Measurements from ENCODE around the gene BPIFB3. TPM values are rescaled to one million over a fixed set of nuclear protein-coding genes. Genes with fewer than 3 reads are reported as not detected.

BPIFB3 gene
- total RNA-seq, 1 experiment from 2014 or later = not detected

DNA sequence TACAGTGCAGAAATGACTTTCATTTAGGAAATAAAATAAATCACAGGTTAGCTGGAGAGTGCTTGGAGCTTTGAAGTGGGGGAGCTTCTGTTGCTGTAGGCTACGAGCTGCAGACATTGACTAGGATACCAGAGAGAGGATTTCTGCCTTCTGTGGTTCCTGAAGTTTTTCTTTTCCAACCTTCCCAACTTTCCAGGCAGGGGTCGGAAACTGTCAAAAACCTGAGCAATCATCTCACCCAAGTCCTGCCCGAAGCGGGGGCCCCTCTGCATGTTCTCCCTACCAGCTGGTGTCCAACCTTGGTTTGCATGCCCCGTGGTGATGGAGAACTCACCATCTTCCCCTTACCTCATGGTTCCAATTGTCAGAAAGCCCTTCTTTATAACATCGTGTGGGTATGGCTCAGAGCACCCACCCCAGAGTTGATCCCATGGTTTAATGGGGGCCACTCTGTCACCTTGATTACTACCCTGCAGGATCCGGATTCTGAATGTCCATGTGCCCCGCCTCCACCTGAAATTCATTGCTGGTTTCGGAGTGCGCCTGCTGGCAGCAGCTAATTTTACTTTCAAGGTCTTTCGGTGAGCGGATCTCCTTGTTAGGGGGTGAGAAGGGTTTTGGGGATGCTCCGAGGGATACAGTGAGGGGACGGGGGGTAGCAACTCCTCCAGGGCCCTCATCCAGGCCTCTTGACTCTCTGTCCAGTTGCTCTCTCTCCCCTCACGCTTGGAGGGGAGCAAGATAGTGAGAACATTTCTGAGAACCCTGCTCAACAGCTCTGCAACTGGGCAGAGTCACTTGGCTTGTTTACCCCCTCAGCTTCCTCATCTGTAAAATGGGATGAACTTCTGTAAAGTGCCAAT lies 41.1 kb upstream of the BPIFB3 start:
- CTCF ChIA-PET = no interaction called here
- intact Hi-C loops (cut with micrococcal nuclease; ENCODE audit: unreplicated experiment) = no loop called here
- TF ChIP-seq, protein P1, sequence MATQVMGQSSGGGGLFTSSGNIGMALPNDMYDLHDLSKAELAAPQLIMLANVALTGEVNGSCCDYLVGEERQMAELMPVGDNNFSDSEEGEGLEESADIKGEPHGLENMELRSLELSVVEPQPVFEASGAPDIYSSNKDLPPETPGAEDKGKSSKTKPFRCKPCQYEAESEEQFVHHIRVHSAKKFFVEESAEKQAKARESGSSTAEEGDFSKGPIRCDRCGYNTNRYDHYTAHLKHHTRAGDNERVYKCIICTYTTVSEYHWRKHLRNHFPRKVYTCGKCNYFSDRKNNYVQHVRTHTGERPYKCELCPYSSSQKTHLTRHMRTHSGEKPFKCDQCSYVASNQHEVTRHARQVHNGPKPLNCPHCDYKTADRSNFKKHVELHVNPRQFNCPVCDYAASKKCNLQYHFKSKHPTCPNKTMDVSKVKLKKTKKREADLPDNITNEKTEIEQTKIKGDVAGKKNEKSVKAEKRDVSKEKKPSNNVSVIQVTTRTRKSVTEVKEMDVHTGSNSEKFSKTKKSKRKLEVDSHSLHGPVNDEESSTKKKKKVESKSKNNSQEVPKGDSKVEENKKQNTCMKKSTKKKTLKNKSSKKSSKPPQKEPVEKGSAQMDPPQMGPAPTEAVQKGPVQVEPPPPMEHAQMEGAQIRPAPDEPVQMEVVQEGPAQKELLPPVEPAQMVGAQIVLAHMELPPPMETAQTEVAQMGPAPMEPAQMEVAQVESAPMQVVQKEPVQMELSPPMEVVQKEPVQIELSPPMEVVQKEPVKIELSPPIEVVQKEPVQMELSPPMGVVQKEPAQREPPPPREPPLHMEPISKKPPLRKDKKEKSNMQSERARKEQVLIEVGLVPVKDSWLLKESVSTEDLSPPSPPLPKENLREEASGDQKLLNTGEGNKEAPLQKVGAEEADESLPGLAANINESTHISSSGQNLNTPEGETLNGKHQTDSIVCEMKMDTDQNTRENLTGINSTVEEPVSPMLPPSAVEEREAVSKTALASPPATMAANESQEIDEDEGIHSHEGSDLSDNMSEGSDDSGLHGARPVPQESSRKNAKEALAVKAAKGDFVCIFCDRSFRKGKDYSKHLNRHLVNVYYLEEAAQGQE (IDR thresholded peaks at IDR 0.05; ENCODE audit: insufficient read depth in 1 of 2, low read depth in 2 of 2, low read length in 1 of 2) = no peak
- TF ChIP-seq TCF7L2 (IDR thresholded peaks at IDR 0.05; ENCODE audit: low read depth, low read length) (no peak), SIN3A (IDR thresholded peaks at IDR 0.05; ENCODE audit: borderline replicate concordance, insufficient read depth, low read depth, low read length) (no peak), POLR2AphosphoS5 (IDR thresholded peaks at IDR 0.05; ENCODE audit: low read depth, low read length) (no peak)
- TF ChIP-seq, protein P2, sequence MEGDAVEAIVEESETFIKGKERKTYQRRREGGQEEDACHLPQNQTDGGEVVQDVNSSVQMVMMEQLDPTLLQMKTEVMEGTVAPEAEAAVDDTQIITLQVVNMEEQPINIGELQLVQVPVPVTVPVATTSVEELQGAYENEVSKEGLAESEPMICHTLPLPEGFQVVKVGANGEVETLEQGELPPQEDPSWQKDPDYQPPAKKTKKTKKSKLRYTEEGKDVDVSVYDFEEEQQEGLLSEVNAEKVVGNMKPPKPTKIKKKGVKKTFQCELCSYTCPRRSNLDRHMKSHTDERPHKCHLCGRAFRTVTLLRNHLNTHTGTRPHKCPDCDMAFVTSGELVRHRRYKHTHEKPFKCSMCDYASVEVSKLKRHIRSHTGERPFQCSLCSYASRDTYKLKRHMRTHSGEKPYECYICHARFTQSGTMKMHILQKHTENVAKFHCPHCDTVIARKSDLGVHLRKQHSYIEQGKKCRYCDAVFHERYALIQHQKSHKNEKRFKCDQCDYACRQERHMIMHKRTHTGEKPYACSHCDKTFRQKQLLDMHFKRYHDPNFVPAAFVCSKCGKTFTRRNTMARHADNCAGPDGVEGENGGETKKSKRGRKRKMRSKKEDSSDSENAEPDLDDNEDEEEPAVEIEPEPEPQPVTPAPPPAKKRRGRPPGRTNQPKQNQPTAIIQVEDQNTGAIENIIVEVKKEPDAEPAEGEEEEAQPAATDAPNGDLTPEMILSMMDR (IDR thresholded peaks at IDR 0.05) = no peak

DNA sequence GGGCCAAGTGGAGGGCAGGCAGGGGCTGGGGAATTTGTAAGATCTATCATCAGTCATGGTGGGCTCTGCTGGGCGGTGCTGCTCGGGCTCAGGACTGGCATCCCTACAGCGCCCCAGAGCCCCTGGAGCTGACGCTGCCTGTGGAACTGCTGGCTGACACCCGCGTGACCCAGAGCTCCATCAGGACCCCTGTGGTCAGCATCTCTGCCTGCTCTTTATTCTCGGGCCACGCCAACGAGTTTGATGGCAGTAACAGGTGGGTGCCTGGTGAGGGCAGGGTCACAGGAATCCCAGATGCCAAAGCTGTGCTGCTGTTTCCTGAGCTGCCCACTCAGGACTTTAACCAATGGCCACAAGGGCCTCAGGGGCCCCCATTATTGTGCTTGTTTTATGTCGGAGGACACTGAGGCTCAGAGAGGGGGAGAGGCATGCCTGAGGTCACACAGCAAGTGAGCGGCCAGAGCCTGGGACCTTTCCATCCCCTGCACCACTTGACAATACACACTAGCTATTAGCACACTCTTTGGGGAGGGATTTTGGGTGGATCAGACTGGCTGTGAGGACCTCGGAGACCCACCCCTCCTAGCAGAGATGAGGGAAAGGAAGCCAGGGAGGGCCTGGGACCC lies 39.9 kb upstream of the BPIFB3 start:
- in situ Hi-C loops (cut with HindIII; ENCODE audit: low pct_unique_long_range_greater_than_20kb, low sequenced_read_pairs) (no loop called here), intact Hi-C loops (cut with micrococcal nuclease; ENCODE audit: unreplicated experiment) (no loop called here)
- no peaks in the 10 kb centered on the region for H3K36me3 ChIP-seq (ENCODE audit: control insufficient read depth, insufficient read depth, low read length)
- DNase-seq (ENCODE audit: low read depth, low spot score) (no peak), ATAC-seq (no peak)
- ChIA-PET CTCF (no interaction called here), POLR2A (interaction anchor here (0.6 kb wide), 1 partner anchor 138 kb away, joined by 4 read pairs; no protein-coding TSS in a partner anchor)
- no peaks in the 10 kb centered on the region for H3K9me3 ChIP-seq (ENCODE audit: control insufficient read depth, insufficient read depth, low read depth, low read length)
- BruUV-seq (replicated peaks) = no TSS peak
- H3K27ac ChIP-seq (ENCODE audit: low read length) = no peak overlapping the region
- H3K4me1 ChIP-seq (ENCODE audit: control insufficient read depth, insufficient read depth, low read length) = peaks cover 4% of the 10 kb centered on the region; the same call in 1 of the 2 replicates
- H3K27me3 ChIP-seq (ENCODE audit: control insufficient read depth, insufficient read depth, low read length) = no peaks in the 10 kb centered on the region
- TF ChIP-seq SIN3A (IDR thresholded peaks at IDR 0.05; ENCODE audit: borderline replicate concordance, insufficient read depth, low read depth, low read length) = no peak
- no peak for TF ChIP-seq TCF7L2 (IDR thresholded peaks at IDR 0.05; ENCODE audit: low read depth, low read length)
- TF ChIP-seq, protein P1 (IDR thresholded peaks at IDR 0.05; ENCODE audit: insufficient read depth in 1 of 2, low read depth in 2 of 2, low read length in 1 of 2) = no peak
- TF ChIP-seq, protein P2 (IDR thresholded peaks at IDR 0.05) = no peak
- no peak for TF ChIP-seq POLR2AphosphoS5 (IDR thresholded peaks at IDR 0.05; ENCODE audit: low read depth, low read length)
- no peak overlapping the region for H3K4me3 ChIP-seq (ENCODE audit: low read depth in 2 of 2, low read length in 2 of 2)

More for the DNA sequence above, 41.1 kb upstream of the BPIFB3 start:
- H3K36me3 ChIP-seq (ENCODE audit: control insufficient read depth, insufficient read depth, low read length) = no peaks in the 10 kb centered on the region
- peaks cover 4% of the 10 kb centered on the region; the same call in 1 of the 2 replicates for H3K4me1 ChIP-seq (ENCODE audit: control insufficient read depth, insufficient read depth, low read length)
- in situ Hi-C loops (cut with HindIII; ENCODE audit: low pct_unique_long_range_greater_than_20kb, low sequenced_read_pairs) = no loop called here
- no peak overlapping the region for H3K27ac ChIP-seq (ENCODE audit: low read length)
- POLR2A ChIA-PET = no interaction called here
- DNase-seq (ENCODE audit: low read depth, low spot score) (no peak), ATAC-seq (no peak)
- H3K9me3 ChIP-seq (ENCODE audit: control insufficient read depth, insufficient read depth, low read depth, low read length) = no peaks in the 10 kb centered on the region
- H3K4me3 ChIP-seq (ENCODE audit: low read depth in 2 of 2, low read length in 2 of 2) = no peak overlapping the region
- no TSS peak for BruUV-seq (replicated peaks)
- H3K27me3 ChIP-seq (ENCODE audit: control insufficient read depth, insufficient read depth, low read length) = no peaks in the 10 kb centered on the region

All from Panc1 (cell line).